ENCODE results near the gene SLC9A8.
"Not testable (repeated sequence)": the region's sequence is repeated elsewhere in the genome, so short reads cannot be mapped to it uniquely, and the experiment has no call there.

The SLC9A8 gene

GRCh38 chr20:49852522-49853080, 40.0 kb downstream of the SLC9A8 start:
- FAIRE-seq (no peak), DNase-seq (ENCODE audit: insufficient read length, low spot score) (no peak)
- no peak for TF ChIP-seq CTCF (IDR thresholded peaks at IDR 0.05; ENCODE audit: insufficient read depth, missing control alignments)

- no peak for TF ChIP-seq CTCF (IDR thresholded peaks at IDR 0.05; ENCODE audit: insufficient read depth, missing control alignments)
- DNase-seq (ENCODE audit: insufficient read length, low spot score): no peak
- FAIRE-seq: no peak
Measured at GRCh38 chr20:49853640-49854039, 41.0 kb downstream of the SLC9A8 start.

GRCh38 chr20:49854190-49854875, 41.7 kb downstream of the SLC9A8 start:
- DNase-seq (ENCODE audit: insufficient read length, low spot score): no peak
- no peak for TF ChIP-seq CTCF (IDR thresholded peaks at IDR 0.05; ENCODE audit: insufficient read depth, missing control alignments)

GRCh38 chr20:49856904-49857303, 44.3 kb downstream of the SLC9A8 start:
- FAIRE-seq: no peak
- DNase-seq (ENCODE audit: insufficient read length, low spot score): no peak

More at GRCh38 chr20:49854190-49854875, 41.7 kb downstream of the SLC9A8 start:
- no peak for FAIRE-seq

GRCh38 chr20:49858076-49858585, 45.5 kb downstream of the SLC9A8 start:
- FAIRE-seq: no peak
- no peak for DNase-seq (ENCODE audit: insufficient read length, low spot score)
- TF ChIP-seq CTCF (IDR thresholded peaks at IDR 0.05; ENCODE audit: insufficient read depth, missing control alignments): no peak

More at GRCh38 chr20:49856904-49857303, 44.3 kb downstream of the SLC9A8 start:
- TF ChIP-seq CTCF (IDR thresholded peaks at IDR 0.05; ENCODE audit: insufficient read depth, missing control alignments): no peak

GRCh38 chr20:49859011-49859410, 46.4 kb downstream of the SLC9A8 start:
- FAIRE-seq (no peak), DNase-seq (ENCODE audit: insufficient read length, low spot score) (no peak)
- TF ChIP-seq CTCF (IDR thresholded peaks at IDR 0.05; ENCODE audit: insufficient read depth, missing control alignments): no peak

- DNase-seq (ENCODE audit: insufficient read length, low spot score) (no peak), FAIRE-seq (no peak)
- TF ChIP-seq CTCF (IDR thresholded peaks at IDR 0.05; ENCODE audit: insufficient read depth, missing control alignments): no peak
Measured at GRCh38 chr20:49859807-49860206, 47.2 kb downstream of the SLC9A8 start.

- FAIRE-seq; DNase-seq (ENCODE audit: insufficient read length, low spot score): not testable (repeated sequence)
Measured at GRCh38 chr20:49861232-49861631, 48.6 kb downstream of the SLC9A8 start.

Measured in D721Med (cell line).